CD8-positive, alpha-beta memory T cell (primary cell): ENCODE results near the gene GABBR1. TPM values are rescaled to one million over a fixed set of nuclear protein-coding genes. Genes with fewer than 3 reads are reported as not detected.

Experiments
- CTCF ChIA-PET: fragments of 350-600 bp; sonication (Branson Sonifier 250); formaldehyde crosslinking; loops from one replicate; lab custom pipeline; 2021; ENCODE audit warnings: antibody characterized with exemption; lab: Charles Lee
- POLR2A ChIA-PET: fragments of 350-600 bp; sonication (Branson Sonifier 250); formaldehyde crosslinking; loops from one replicate; lab custom pipeline; 2021; ENCODE audit warnings: antibody characterized with exemption; lab: Charles Lee
- DNase-seq, 5 donors: peaks; one replicate each; pipeline versions ENCODE4 v3.0.0 to v3.0.0-alpha.2; 2020 to 2022; ENCODE audit warnings: mixed read lengths in 1 of 5
- H3K27ac ChIP-seq: one replicate; pipeline ENCODE4 v1.7.0; 2013; ENCODE audit warnings: low read depth, mild to moderate bottlenecking, low read length, moderate library complexity
- H3K27me3 ChIP-seq: 2 replicates; pipeline ENCODE4 v1.7.0; 2013; ENCODE audit warnings: low read length, mild to moderate bottlenecking; ENCODE audit not compliant: insufficient read depth, poor library complexity, severe bottlenecking
- H3K36me3 ChIP-seq: 2 replicates; pipeline ENCODE4 v1.7.0; 2013; ENCODE audit warnings: mild to moderate bottlenecking, low read length, moderate library complexity; ENCODE audit not compliant: insufficient read depth
- H3K4me1 ChIP-seq: 2 replicates; pipeline ENCODE4 v1.7.0; 2013; ENCODE audit warnings: mild to moderate bottlenecking, low read length, moderate library complexity; ENCODE audit not compliant: insufficient read depth
- H3K4me3 ChIP-seq: 2 replicates; pipeline ENCODE4 v1.7.0; 2013; ENCODE audit warnings: mild to moderate bottlenecking, low read length
- H3K9me3 ChIP-seq: 2 replicates; pipeline ENCODE4 v1.7.0; 2013; ENCODE audit warnings: mild to moderate bottlenecking, low read length
- H3K27ac Mint-ChIP-seq, 8 donors: one replicate each; pipeline ENCODE4 v1.8.0; 2020 to 2021; ENCODE audit warnings: mixed read lengths in 8 of 8, mild to moderate bottlenecking in 6 of 8, inconsistent platforms in 3 of 8, moderate library complexity in 3 of 8
- H3K27me3 Mint-ChIP-seq, 2 donors: one replicate each; pipeline ENCODE4 v1.8.0; 2020 to 2021; ENCODE audit warnings: mixed read lengths in 2 of 2, mild to moderate bottlenecking in 1 of 2, moderate library complexity in 1 of 2
- H3K36me3 Mint-ChIP-seq, 3 donors: one replicate each; pipeline ENCODE4 v1.8.0; 2020 to 2021; ENCODE audit warnings: mixed read lengths in 3 of 3, inconsistent platforms in 1 of 3, mild to moderate bottlenecking in 1 of 3
- H3K4me1 Mint-ChIP-seq, 3 donors: one replicate each; pipeline ENCODE4 v1.8.0; 2020 to 2021; ENCODE audit warnings: mixed read lengths in 3 of 3, inconsistent platforms in 1 of 3, mild to moderate bottlenecking in 1 of 3
- H3K4me3 Mint-ChIP-seq, 7 donors: one replicate each; pipeline ENCODE4 v1.8.0; 2020 to 2021; ENCODE audit warnings: mixed read lengths in 7 of 7, mild to moderate bottlenecking in 6 of 7, moderate library complexity in 4 of 7, inconsistent platforms in 2 of 7
- H3K9me3 Mint-ChIP-seq, 5 donors: one replicate each; pipeline ENCODE4 v1.8.0; 2020 to 2022; ENCODE audit warnings: mixed read lengths in 5 of 5, mild to moderate bottlenecking in 3 of 5, moderate library complexity in 2 of 5, inconsistent platforms in 1 of 5
- polyA plus RNA-seq: library from polyadenylated mRNA; unstranded; fragments of 300-500 nt; fragmentation: Illumina TruSeq; gene quantifications from one replicate; pipeline ENCODE4 v1.2.3, GENCODE V29; 2021
- total RNA-seq, 2 experiments: library from RNA; stranded (reverse); gene quantifications; one replicate each; pipeline ENCODE4 v1.2.3, GENCODE V29; 2021

Gene GABBR1
- total and polyA plus RNA-seq, 3 experiments from 2014 or later, result 0.45 to 8.8 (median 8.3) TPM

DNA sequence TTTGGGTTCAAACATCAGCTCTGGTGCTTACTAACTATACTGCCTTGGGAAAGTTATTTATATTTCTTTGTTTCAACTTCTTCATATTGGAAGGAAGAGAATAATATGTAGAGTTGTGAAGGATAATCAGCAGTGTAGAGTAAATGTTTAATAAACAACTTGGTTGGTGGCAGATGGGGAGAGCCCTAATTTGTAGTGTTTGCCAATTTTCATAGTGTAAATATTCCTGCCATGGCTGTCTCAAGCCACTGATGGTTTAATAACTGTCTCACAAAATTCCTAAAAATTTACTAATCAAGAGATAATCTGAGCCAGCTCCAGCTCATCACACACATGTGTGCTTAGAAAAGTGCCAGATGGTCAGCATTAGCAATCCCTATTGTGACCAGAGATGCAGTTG, 48.2 kb downstream of the GABBR1 start, which contains the start of gene OR2H2:
Gene OR2H2, plus strand, starts transcription at position 301 of the 400 bp plus-strand sequence. CDS start 2,824 bp downstream, outside the sequence.
- Histone ChIP-seq H3K9me3 (no peaks in the 10 kb centered on the region), H3K27ac (no peak within 1 kb of the TSS), H3K27me3 (no peaks in the 10 kb centered on the region), H3K36me3 (no peaks in the 10 kb centered on the region), H3K4me1 (no peaks in the 10 kb centered on the region), H3K4me3 (no peak within 1 kb of the TSS)
- H3K27ac Mint-ChIP-seq, result no peak within 1 kb of the TSS
- no peaks in the 10 kb centered on the region for H3K36me3 Mint-ChIP-seq
- H3K4me3 Mint-ChIP-seq, result no peak within 1 kb of the TSS
- H3K9me3 Mint-ChIP-seq, result no peaks in the 10 kb centered on the region
- ChIA-PET CTCF (no interaction called here), POLR2A (no interaction called here)
- peaks cover 27 to 70% of the 10 kb centered on the region in 2 donors for H3K27me3 Mint-ChIP-seq
- H3K4me1 Mint-ChIP-seq, result no peaks in the 10 kb centered on the region
- no peak for DNase-seq

DNA sequence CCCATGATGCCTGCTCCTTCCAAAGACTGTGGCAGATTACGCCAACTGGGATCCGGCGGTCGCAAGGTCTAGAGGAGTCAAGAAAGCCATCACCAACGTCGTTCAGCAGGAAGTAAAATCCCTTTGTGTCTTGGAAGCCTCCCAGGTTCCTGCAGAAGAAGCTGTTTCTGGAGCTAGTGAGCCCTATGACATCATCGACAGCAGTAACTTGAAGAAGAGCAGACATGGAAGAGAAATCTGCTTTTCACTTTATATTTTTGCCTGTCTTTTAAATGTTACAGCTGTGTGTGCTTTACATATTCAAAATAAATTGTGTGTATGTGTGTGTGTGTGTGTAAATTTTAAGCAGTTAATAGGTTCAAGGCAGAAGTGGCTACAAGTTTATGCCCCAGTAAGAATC, 55.4 kb downstream of the GABBR1 start:
- Histone ChIP-seq H3K4me1 (no peaks in the 10 kb centered on the region), H3K9me3 (no peaks in the 10 kb centered on the region), H3K4me3 (no peak overlapping the region), H3K27me3 (no peaks in the 10 kb centered on the region), H3K27ac (no peak overlapping the region), H3K36me3 (no peaks in the 10 kb centered on the region)
- Mint-ChIP-seq H3K4me1 (no peaks in the 10 kb centered on the region), H3K27me3 (peaks cover 32 to 66% of the 10 kb centered on the region in 2 donors), H3K9me3 (no peaks in the 10 kb centered on the region), H3K36me3 (no peaks in the 10 kb centered on the region), H3K27ac (no peak overlapping the region), H3K4me3 (no peak overlapping the region)
- CTCF ChIA-PET, result no interaction called here
- DNase-seq, result no peak
- POLR2A ChIA-PET, result no interaction called here

DNA sequence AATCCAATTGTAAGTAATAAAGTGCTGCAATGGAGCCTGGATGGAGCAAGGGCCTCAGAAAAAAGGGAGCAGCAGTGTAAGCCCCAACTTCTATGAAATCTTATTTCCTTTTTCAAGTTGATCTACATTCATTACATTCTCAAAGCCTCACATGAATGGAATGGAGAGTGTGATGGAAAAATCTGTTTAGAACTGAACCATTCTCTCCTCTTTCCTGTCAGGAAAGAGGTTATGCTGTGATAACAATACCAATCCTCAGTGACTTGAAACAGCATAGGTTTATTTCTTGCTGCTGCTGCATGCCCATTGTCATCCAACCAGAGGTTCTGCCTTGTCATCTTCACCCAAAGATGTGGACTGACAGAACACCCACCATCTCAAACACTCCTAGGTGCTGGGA, 56.9 kb downstream of the GABBR1 start:
- CTCF ChIA-PET, result no interaction called here
- POLR2A ChIA-PET, result no interaction called here
- Histone ChIP-seq H3K4me1 (no peaks in the 10 kb centered on the region), H3K4me3 (no peak overlapping the region), H3K27me3 (no peaks in the 10 kb centered on the region), H3K9me3 (no peaks in the 10 kb centered on the region), H3K27ac (no peak overlapping the region), H3K36me3 (no peaks in the 10 kb centered on the region)
- H3K27me3 Mint-ChIP-seq, result peaks cover 26 to 71% of the 10 kb centered on the region in 2 donors
- H3K9me3 Mint-ChIP-seq, result no peaks in the 10 kb centered on the region
- no peaks in the 10 kb centered on the region for H3K4me1 Mint-ChIP-seq
- H3K27ac Mint-ChIP-seq, result no peak overlapping the region
- DNase-seq, result no peak
- no peak overlapping the region for H3K4me3 Mint-ChIP-seq
- no peaks in the 10 kb centered on the region for H3K36me3 Mint-ChIP-seq

DNA sequence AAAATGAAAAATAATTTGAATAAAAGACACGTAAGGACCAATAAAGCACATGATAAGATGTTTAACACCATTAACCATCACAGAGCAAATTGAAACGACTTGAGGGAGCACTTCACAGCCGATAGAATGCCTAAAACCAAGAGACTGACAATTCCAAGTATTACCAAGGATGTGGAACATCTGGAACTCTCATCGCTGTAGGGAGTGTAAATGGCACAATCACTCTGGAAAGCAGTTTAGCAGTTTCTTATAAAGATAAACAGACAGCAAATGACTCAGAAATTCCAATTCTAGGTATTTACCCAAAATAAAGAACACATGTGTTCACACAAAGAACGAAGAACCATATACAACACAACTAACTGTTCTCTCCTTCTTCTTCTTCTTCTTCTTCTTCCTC, 65.0 kb downstream of the GABBR1 start:
- POLR2A ChIA-PET, result no interaction called here
- CTCF ChIA-PET, result no interaction called here
- H3K27me3 ChIP-seq, result peaks cover 3% of the 10 kb centered on the region
- H3K36me3 ChIP-seq, result no peaks in the 10 kb centered on the region
- Mint-ChIP-seq H3K27ac (no peak overlapping the region), H3K4me1 (peaks cover 0 to 4% (median 3%) of the 10 kb centered on the region in 3 donors), H3K4me3 (no peak overlapping the region), H3K36me3 (no peaks in the 10 kb centered on the region), H3K9me3 (no peaks in the 10 kb centered on the region), H3K27me3 (peaks cover 28 to 54% of the 10 kb centered on the region in 2 donors)
- no peaks in the 10 kb centered on the region for H3K9me3 ChIP-seq
- H3K4me1 ChIP-seq, result no peaks in the 10 kb centered on the region
- H3K4me3 ChIP-seq, result no peak overlapping the region
- no peak overlapping the region for H3K27ac ChIP-seq
- no peak for DNase-seq

DNA sequence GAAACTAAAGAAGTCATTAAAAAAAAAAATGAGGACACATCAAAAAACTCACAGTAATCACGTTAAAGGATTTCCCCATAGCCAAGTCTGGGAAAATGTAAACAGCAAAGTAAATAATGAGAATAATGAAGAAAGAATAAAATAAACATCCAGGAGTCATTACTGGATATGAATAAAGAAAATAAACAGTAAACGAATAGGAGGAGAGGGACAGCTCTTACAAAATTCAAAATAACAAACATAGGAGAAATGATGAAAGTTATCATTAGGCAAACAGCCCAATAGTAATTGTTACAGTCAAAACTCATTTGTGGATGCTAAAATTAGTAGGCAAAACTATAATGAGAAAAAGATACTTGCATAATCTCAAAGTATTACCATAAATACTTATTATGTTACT, 65.4 kb downstream of the GABBR1 start:
- Mint-ChIP-seq H3K4me3 (no peak overlapping the region), H3K27ac (no peak overlapping the region), H3K36me3 (no peaks in the 10 kb centered on the region), H3K4me1 (peaks cover 0 to 4% (median 3%) of the 10 kb centered on the region in 3 donors), H3K9me3 (no peaks in the 10 kb centered on the region), H3K27me3 (peaks cover 31 to 58% of the 10 kb centered on the region in 2 donors)
- ChIA-PET CTCF (no interaction called here), POLR2A (no interaction called here)
- Histone ChIP-seq H3K9me3 (no peaks in the 10 kb centered on the region), H3K27me3 (peaks cover 3% of the 10 kb centered on the region), H3K4me1 (no peaks in the 10 kb centered on the region), H3K36me3 (no peaks in the 10 kb centered on the region), H3K4me3 (no peak overlapping the region), H3K27ac (no peak overlapping the region)
- no peak for DNase-seq

DNA sequence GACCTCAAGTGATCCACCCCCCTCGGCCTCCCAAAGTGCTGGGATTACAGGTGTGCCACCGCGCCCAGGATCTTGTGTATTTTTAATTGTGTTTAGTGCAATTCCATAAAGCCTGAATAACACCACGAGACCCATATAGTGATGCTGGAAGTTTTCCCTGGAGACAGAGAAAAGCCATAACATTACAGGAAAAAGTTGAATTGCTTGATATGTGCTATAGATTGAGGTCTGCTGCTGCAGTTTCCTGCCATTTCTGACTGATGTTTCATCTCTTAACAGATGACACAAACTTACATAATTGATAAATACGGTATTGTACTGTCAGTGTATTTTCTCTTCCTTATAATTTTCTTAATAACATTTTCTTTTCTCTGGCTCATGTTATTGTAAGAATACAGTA, 66.1 kb downstream of the GABBR1 start:
- H3K4me1 ChIP-seq, result no peaks in the 10 kb centered on the region
- H3K27ac ChIP-seq, result no peak overlapping the region
- no peaks in the 10 kb centered on the region for H3K9me3 ChIP-seq
- no peaks in the 10 kb centered on the region for H3K36me3 ChIP-seq
- no peak for DNase-seq
- no peaks in the 10 kb centered on the region for H3K9me3 Mint-ChIP-seq
- peaks cover 32 to 59% of the 10 kb centered on the region in 2 donors for H3K27me3 Mint-ChIP-seq
- H3K4me1 Mint-ChIP-seq, result peaks cover 0 to 4% (median 3%) of the 10 kb centered on the region in 3 donors
- ChIA-PET CTCF (no interaction called here), POLR2A (no interaction called here)
- no peak overlapping the region for H3K27ac Mint-ChIP-seq
- no peak overlapping the region for H3K4me3 ChIP-seq
- H3K27me3 ChIP-seq, result peaks cover 3% of the 10 kb centered on the region
- H3K36me3 Mint-ChIP-seq, result no peaks in the 10 kb centered on the region
- H3K4me3 Mint-ChIP-seq, result no peak overlapping the region

DNA sequence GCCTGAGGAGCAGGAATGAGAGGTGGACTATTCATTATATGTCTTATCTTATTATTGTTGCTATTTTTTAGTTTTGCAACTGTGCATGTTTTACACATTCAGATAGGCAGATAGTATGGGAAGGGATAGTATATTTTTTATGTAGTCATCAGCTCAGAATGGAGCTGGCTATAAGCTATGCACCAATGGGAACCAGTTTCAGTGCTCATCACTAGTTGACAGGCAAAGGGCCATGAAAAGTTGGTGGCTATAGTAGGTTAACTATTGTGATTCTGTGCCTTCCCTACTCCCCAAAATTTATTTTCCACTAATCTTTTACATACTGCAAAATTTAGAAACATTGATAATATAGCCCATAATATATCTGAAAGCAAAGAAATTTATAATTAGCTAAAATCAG, 68.1 kb downstream of the GABBR1 start:
- no peaks in the 10 kb centered on the region for H3K9me3 ChIP-seq
- ChIA-PET CTCF (no interaction called here), POLR2A (no interaction called here)
- Mint-ChIP-seq H3K4me3 (no peak overlapping the region), H3K4me1 (peaks cover 0 to 4% (median 3%) of the 10 kb centered on the region in 3 donors), H3K36me3 (no peaks in the 10 kb centered on the region), H3K9me3 (no peaks in the 10 kb centered on the region), H3K27me3 (peaks cover 30 to 65% of the 10 kb centered on the region in 2 donors), H3K27ac (no peak overlapping the region)
- no peak for DNase-seq
- H3K4me3 ChIP-seq, result no peak overlapping the region
- no peaks in the 10 kb centered on the region for H3K27me3 ChIP-seq
- H3K27ac ChIP-seq, result no peak overlapping the region
- no peaks in the 10 kb centered on the region for H3K4me1 ChIP-seq
- H3K36me3 ChIP-seq, result no peaks in the 10 kb centered on the region

DNA sequence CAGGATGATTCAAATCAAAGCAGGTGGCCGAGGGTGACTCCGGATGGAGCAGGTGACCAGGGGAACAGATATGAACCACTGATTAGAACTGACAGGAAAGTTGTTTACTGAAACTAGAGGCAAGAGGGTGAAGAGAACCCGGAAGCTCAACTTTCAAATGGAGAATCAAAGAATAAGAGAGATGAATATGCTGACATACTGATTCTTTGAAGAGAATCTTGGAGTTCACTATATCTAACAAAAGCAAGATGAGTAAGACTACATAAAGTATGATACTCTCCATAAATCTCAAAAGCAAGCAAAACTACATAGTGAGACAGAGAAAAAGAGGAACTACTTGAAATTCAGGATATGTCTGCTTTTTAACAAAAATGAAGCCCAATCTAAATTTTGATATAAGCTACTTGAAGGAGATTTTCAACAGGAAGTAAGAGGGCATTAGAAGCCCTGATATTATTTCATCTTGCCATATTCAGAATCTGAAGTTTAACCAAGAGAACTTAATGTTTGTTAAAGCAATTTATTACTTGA, 69.5 kb downstream of the GABBR1 start:
- Histone ChIP-seq H3K27ac (no peak overlapping the region), H3K36me3 (no peaks in the 10 kb centered on the region), H3K4me3 (no peak overlapping the region), H3K27me3 (no peaks in the 10 kb centered on the region), H3K9me3 (no peaks in the 10 kb centered on the region), H3K4me1 (no peaks in the 10 kb centered on the region)
- no peak overlapping the region for H3K27ac Mint-ChIP-seq
- ChIA-PET CTCF (interaction anchor here (1.6 kb wide), 1 partner anchor 14 kb away, joined by 3 read pairs; a partner anchor contains a TSS), POLR2A (no interaction called here)
- H3K9me3 Mint-ChIP-seq, result no peaks in the 10 kb centered on the region
- no peak overlapping the region for H3K4me3 Mint-ChIP-seq
- no peaks in the 10 kb centered on the region for H3K36me3 Mint-ChIP-seq
- H3K27me3 Mint-ChIP-seq, result peaks cover 30 to 72% of the 10 kb centered on the region in 2 donors
- peaks cover 0 to 4% (median 3%) of the 10 kb centered on the region in 3 donors for H3K4me1 Mint-ChIP-seq
- DNase-seq, result no peak
